HG03175 (cell line): ENCODE data around the gene GOLGA6L2.

ENCODE experiments used
- ATAC-seq: cut with Tn5 transposase; IDR thresholded peaks from one replicate; pipeline ENCODE4 v1.9.1; 2021; ENCODE audit warnings: mild to moderate bottlenecking, moderate library complexity; ENCODE audit not compliant: unreplicated experiment

GOLGA6L2 gene

DNA sequence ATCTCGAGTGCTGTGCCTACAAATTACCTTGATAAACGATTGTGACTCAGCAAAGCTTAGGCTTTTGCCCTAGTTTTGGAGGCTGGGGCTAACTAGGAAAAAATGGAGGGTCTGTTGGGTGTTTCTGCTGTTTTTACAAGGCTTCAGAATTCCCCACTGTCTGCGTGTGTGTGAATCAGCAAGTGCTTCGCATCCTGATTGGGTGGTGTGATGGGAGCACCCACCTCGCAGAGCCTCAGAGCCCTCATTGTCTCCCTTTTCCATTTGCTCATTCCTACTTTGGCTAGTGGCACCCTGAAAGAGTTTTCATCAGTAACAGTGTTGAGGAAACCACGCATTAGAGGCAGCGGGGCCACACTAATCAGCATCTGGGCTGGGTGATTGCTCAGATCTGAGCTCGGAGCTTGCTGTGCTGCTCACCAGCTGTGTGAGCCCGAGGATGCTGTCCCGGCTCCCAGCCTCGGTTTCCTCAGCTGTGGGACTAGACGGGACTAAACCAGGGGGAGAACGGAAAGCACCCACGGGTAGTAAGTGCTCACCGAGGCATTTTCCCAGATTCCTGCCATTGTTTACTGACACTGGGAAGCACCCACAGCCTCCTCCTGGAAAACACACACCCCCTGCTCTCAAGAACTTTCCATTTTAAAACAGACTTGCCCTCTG lies 51.9 kb downstream of the GOLGA6L2 start:
- ATAC-seq = no peak
